Effector memory CD4-positive, alpha-beta T cell (primary cell): Measurements from ENCODE around the gene SEBOX.

Experiments
- DNase-seq, 3 donors: peaks; one replicate each; pipeline ENCODE4 v3.0.0-alpha.2; 2020
- H3K27ac ChIP-seq: 2 replicates; pipeline ENCODE4 v1.7.0; 2013; ENCODE audit warnings: mild to moderate bottlenecking, low read length, moderate library complexity; ENCODE audit not compliant: insufficient read depth, poor library complexity, severe bottlenecking
- H3K27me3 ChIP-seq: replicated peaks from 2 replicates; pipeline ENCODE4 v1.7.0; 2013; ENCODE audit warnings: mild to moderate bottlenecking, low read length; ENCODE audit not compliant: insufficient read depth, control insufficient read depth, poor library complexity, severe bottlenecking
- H3K36me3 ChIP-seq: 2 replicates; pipeline ENCODE4 v1.7.0; 2013; ENCODE audit warnings: mild to moderate bottlenecking, low read length, moderate library complexity; ENCODE audit not compliant: control insufficient read depth, insufficient read depth
- H3K4me1 ChIP-seq: 2 replicates; pipeline ENCODE4 v1.7.0; 2013; ENCODE audit warnings: low read length, mild to moderate bottlenecking; ENCODE audit not compliant: control insufficient read depth, insufficient read depth, poor library complexity, severe bottlenecking
- H3K4me3 ChIP-seq: 2 replicates; pipeline ENCODE4 v1.7.0; 2013; ENCODE audit warnings: low read length, low read depth, mild to moderate bottlenecking; ENCODE audit not compliant: insufficient read depth, poor library complexity, severe bottlenecking
- H3K9me3 ChIP-seq: 2 replicates; pipeline ENCODE4 v1.7.0; 2013; ENCODE audit warnings: mild to moderate bottlenecking, low read length, moderate library complexity; ENCODE audit not compliant: control insufficient read depth

SEBOX gene

DNA sequence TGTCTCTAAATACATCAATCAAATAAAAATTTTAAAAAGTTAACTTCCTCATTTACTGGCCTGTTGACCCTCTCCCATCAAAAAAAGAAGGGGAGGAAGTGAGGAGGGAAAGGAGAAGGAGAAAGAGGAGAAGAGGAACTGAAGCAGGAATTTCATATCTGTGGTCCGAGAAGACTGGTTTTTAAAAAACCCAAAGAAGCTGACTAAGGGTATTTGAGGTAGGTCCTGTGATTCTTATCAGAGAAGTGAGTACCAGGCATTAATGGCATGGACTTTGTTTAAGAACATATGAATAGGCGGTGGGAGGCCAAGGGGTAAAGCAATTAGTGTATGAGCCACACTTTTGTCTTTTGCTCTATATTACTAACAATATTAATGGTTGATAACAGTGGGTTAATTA is 39.0 kb upstream of the SEBOX start:
- no peak overlapping the region for H3K27ac ChIP-seq
- DNase-seq = no peak
- no peak overlapping the region for H3K4me3 ChIP-seq
- H3K27me3 ChIP-seq = no peaks in the 10 kb centered on the region
- no peaks in the 10 kb centered on the region for H3K9me3 ChIP-seq
- peaks cover 14% of the 10 kb centered on the region for H3K4me1 ChIP-seq
- no peaks in the 10 kb centered on the region for H3K36me3 ChIP-seq

DNA sequence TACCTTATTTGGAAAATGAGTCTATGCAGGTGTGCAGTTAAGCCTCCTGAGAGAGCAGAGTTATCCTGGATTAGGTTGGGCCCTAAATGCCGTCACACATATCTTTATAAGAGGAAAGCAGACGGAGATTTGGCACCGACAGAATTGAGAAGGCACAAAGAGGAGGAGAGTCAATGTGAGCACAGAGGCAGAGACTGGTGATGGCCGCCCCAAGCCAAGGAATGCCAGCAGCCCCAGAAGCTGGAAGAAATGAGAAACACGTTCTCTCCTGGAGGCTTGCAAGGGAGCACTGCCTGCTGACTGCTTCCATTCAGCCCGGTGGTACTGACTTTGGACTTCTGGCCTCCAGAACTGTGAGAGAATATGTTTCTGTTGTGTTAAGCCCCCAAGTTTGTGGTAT is 37.8 kb upstream of the SEBOX start:
- H3K27me3 ChIP-seq = no peaks in the 10 kb centered on the region
- DNase-seq = no peak
- H3K4me1 ChIP-seq = peaks cover 14% of the 10 kb centered on the region
- no peaks in the 10 kb centered on the region for H3K36me3 ChIP-seq
- no peak overlapping the region for H3K4me3 ChIP-seq
- no peaks in the 10 kb centered on the region for H3K9me3 ChIP-seq
- H3K27ac ChIP-seq = no peak overlapping the region

DNA sequence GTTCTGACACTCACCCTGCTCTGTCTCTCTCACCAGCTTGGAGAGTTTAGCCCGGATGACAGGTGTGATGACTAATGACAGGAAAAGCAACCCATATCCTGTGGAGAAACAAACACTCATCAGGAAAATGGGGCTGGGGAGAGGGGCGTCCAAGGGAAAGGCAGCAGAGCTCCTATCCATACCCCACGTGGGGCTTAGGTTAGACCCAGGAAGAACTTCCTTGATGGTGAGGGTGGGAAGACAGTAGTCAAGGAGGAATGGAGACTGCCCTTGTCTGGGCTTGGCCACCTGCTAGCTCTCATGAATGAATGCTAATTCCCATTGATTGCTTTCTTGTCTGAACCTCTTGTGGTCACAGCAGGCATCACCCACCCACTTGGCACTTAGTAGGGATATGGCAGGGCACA is 37.2 kb upstream of the SEBOX start:
- no peak overlapping the region for H3K27ac ChIP-seq
- H3K27me3 ChIP-seq = no peaks in the 10 kb centered on the region
- peaks cover 14% of the 10 kb centered on the region for H3K4me1 ChIP-seq
- H3K9me3 ChIP-seq = no peaks in the 10 kb centered on the region
- no peak for DNase-seq
- no peak overlapping the region for H3K4me3 ChIP-seq
- no peaks in the 10 kb centered on the region for H3K36me3 ChIP-seq

DNA sequence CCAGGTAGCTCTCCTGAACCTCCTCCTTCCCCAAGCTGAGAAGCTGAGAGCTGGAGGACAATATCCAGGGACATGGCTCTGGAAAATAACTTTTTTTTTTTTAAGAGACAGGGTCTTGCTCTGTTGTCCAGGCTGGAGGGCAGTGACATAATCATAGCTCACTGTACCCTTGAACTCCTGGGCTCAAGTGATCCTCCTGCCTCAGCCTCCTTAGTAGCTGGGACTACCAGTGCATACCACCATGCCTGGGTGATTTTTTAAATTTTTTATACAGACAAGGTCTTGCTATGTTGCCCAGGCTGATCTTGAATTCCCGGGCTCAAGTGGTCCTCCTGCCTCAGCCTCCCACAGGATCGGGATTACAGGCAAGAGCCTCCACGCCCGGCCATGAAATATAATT is 34.8 kb upstream of the SEBOX start:
- peaks cover 15% of the 10 kb centered on the region for H3K36me3 ChIP-seq
- no peaks in the 10 kb centered on the region for H3K4me1 ChIP-seq
- H3K9me3 ChIP-seq = no peaks in the 10 kb centered on the region
- H3K27me3 ChIP-seq = no peaks in the 10 kb centered on the region
- H3K4me3 ChIP-seq = no peak overlapping the region
- DNase-seq = no peak
- H3K27ac ChIP-seq = no peak overlapping the region

DNA sequence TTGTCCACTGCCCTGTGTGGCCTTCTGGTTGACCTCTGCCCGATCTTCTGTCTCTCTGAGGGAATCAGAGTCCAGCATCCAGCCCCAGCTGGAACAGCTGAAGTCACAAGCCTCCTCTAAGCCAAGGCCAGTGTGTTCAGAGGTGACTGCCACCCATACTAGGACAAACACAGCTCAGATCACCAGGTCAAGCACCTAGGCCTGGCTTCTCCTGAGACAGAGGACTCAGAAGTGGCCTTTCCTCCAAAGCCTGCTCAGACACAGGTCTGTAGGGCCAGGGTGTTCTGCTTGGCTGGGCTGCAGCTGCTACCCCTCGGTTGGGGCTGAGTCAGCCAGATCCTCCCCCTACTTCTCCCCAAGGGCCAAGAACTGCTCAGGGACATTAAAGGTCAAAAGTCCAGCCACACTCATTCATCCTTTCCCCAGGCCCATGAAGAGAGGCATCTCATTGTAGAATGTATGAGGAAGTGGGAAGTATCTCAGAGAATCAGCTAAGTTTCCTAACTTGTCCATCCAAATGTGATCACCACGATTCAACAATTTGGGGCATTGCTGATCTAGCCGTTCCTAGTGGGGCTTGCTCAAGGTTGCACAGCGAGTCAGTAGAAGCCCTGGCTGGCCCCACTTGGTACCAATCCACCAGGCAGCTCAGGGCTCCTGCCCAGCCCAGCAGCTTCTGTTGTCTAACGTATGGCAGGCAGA is 33.4 kb upstream of the SEBOX start:
- Histone ChIP-seq H3K27ac (no peak overlapping the region), H3K4me1 (no peaks in the 10 kb centered on the region), H3K4me3 (no peak overlapping the region), H3K36me3 (peaks cover 22% of the 10 kb centered on the region), H3K9me3 (no peaks in the 10 kb centered on the region), H3K27me3 (no peaks in the 10 kb centered on the region)
- no peak for DNase-seq

DNA sequence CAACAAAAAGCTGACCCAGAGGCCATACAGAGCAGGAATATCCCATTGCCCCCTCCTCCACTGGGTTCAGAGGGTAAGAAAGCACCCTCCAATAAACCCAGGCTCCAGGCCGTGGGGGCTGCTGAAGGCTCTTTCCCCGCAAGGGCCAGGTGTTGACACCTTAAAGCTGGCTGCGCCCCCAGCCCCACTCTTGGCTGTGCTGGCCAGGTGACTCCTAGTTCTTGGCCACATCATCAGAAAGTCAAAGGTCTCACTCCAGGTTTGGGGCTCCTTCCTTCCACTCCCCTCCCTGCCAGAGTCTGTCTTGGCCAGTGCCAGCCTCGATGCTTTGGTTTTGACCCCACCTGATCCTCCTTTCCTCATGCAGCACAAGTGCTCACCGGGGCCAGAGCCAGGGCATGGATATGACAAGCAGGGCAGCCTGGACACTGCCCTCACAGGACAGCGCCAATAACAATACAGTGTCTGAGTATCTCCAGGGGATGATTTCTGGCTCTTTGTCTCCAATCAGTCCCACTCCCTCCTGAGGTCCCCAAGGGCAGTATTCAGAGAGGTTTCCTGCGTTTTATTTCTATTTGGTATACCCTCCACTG is 32.8 kb upstream of the SEBOX start:
- no peaks in the 10 kb centered on the region for H3K27me3 ChIP-seq
- no peaks in the 10 kb centered on the region for H3K9me3 ChIP-seq
- H3K4me3 ChIP-seq = no peak overlapping the region
- H3K27ac ChIP-seq = no peak overlapping the region
- H3K36me3 ChIP-seq = peaks cover 23% of the 10 kb centered on the region
- no peaks in the 10 kb centered on the region for H3K4me1 ChIP-seq
- DNase-seq = no peak

DNA sequence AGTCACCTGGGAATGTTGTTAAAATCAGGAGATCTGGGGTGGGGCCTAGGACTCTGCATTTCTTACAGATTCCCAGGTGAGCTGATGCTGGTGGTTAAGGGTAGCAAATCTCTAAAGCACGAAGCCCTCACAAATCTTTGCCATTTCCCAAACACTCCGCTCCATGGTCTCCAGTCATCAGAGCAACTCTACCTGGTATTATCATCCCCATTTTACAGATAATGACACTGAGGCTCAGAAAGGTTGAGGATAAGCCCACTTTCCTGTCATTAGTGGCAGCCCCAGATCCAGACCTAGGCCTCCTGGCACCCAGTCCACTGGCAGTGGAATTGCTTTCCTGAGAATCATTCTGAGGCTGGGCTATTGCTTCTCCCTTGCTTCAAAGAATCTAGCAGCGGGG is 32.3 kb upstream of the SEBOX start:
- no peak for DNase-seq
- Histone ChIP-seq H3K4me1 (no peaks in the 10 kb centered on the region), H3K9me3 (no peaks in the 10 kb centered on the region), H3K27ac (no peak overlapping the region), H3K36me3 (peaks cover 28% of the 10 kb centered on the region), H3K4me3 (no peak overlapping the region), H3K27me3 (no peaks in the 10 kb centered on the region)

DNA sequence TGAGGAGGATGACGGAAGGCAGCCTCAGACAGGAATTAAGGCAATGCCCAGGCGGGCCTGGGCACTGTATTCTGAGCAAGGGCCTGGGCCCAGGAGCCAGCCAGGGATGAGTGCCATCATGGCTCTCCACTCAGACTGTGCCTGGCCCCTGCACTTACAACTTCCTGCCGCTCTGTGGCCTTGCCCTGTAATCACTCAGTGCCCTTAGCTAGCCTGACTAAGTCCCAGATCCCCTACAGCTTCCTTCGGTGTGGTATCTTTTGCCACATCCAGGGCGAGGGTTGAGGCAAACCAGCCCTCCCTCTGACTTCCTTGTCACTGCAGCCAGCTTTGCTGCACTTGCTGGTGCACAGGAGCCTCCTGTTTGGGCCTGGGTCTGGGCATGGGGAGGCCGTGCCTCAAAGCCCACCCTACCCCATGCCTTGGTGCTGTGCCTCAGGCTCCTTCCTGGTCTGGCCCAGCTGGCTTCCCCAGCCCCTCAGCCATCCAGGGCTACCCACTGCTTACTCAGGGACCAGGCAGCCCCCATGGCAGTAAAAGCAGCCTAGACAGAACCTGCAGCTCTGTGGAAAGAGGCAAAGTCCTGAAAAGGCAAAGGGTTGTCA is 31.7 kb upstream of the SEBOX start:
- no peak for DNase-seq
- H3K4me3 ChIP-seq = no peak overlapping the region
- H3K36me3 ChIP-seq = peaks cover 29% of the 10 kb centered on the region
- H3K4me1 ChIP-seq = no peaks in the 10 kb centered on the region
- H3K27ac ChIP-seq = no peak overlapping the region
- no peaks in the 10 kb centered on the region for H3K27me3 ChIP-seq
- no peaks in the 10 kb centered on the region for H3K9me3 ChIP-seq

DNA sequence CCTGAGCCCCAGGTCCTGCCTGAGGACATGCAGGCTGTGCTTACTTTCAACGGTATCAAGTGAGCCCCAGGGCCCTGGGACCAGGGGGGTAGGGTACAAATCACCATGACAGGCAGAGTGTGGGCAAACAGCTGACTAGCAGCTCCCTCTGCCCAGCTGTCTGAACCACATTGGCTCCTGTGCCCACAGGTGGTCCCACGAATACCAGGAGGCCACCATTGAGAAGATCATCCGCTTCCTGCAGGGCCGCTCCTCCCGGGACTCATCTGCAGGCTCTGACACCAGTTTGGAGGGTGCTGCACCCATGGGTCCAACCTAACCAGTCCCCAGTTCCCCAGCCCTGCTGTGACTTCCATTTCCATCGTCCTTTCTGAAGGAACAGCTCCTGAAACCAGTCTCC is 31.0 kb upstream of the SEBOX start:
- Histone ChIP-seq H3K27ac (no peak overlapping the region), H3K27me3 (no peaks in the 10 kb centered on the region), H3K36me3 (peaks cover 34% of the 10 kb centered on the region), H3K4me1 (no peaks in the 10 kb centered on the region), H3K9me3 (no peaks in the 10 kb centered on the region), H3K4me3 (no peak overlapping the region)
- no peak for DNase-seq

DNA sequence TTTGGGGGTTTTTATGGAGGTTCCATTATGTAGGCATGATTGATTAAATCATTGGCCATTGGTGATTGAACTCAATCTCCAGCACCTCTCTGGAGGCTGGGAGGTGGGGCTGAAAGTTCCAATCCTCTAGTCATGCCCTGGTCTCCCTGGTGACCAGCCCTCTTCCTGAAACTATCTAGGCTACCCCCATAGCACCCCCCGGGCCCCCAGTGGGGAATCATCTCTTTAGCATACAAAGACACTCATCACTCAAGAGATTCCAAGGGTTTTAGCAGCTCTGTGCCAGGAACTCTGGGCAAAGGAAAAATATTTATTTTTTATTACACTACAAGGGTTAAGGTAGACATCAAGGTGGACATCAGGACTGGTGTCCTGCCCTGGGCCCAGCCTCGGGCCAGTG is 30.4 kb upstream of the SEBOX start:
- H3K4me3 ChIP-seq = no peak overlapping the region
- no peaks in the 10 kb centered on the region for H3K27me3 ChIP-seq
- no peaks in the 10 kb centered on the region for H3K9me3 ChIP-seq
- no peaks in the 10 kb centered on the region for H3K4me1 ChIP-seq
- no peak for DNase-seq
- H3K36me3 ChIP-seq = peaks cover 40% of the 10 kb centered on the region
- H3K27ac ChIP-seq = no peak overlapping the region
